HL-60 (cell line): ENCODE data around the gene SGMS2.

Experiments
- CTCF ChIP-seq: IDR thresholded peaks from one replicate; pipeline ENCODE4 v1.5.1; 2011; ENCODE audit warnings: low read length, control low read depth, inconsistent platforms; ENCODE audit not compliant: insufficient read depth
- POLR2AphosphoS5 ChIP-seq: IDR thresholded peaks from 2 replicates; pipeline ENCODE4 v1.6.1; 2012; ENCODE audit warnings: low read depth

- TF ChIP-seq CTCF (no peak), POLR2AphosphoS5 (no peak)
Observed at GRCh38 chr4:107825072-107825824, 516 bp downstream of the SGMS2 start.
